ENCODE measurements around the gene UFD1.

UFD1 gene

GRCh38 chr22:19516378-19517170, 37.6 kb upstream of the UFD1 start:
- DNase-seq (ENCODE audit: low read depth in 2 of 3, low spot score in 2 of 3): no peak

GRCh38 chr22:19515654-19516377, 36.8 kb upstream of the UFD1 start:
- no peak for DNase-seq (ENCODE audit: low read depth in 2 of 3, low spot score in 2 of 3)

GRCh38 chr22:19514831-19515565, 36.0 kb upstream of the UFD1 start:
- no peak for DNase-seq (ENCODE audit: low read depth in 2 of 3, low spot score in 2 of 3)

- no peak for DNase-seq (ENCODE audit: low read depth in 2 of 3, low spot score in 2 of 3)
These were observed 34.8 kb upstream of the UFD1 start for GRCh38 chr22:19513823-19514222.

GRCh38 chr22:19510919-19511341, 31.9 kb upstream of the UFD1 start:
- no peak for DNase-seq (ENCODE audit: low read depth in 2 of 3, low spot score in 2 of 3)

GRCh38 chr22:19509923-19510322, 30.9 kb upstream of the UFD1 start:
- DNase-seq (ENCODE audit: low read depth in 2 of 3, low spot score in 2 of 3): no peak

- DNase-seq (ENCODE audit: low read depth in 2 of 3, low spot score in 2 of 3): no peak
These were observed 30.2 kb upstream of the UFD1 start for GRCh38 chr22:19509191-19509590.

- no peak for DNase-seq (ENCODE audit: low read depth in 2 of 3, low spot score in 2 of 3)
These were observed 29.2 kb upstream of the UFD1 start for GRCh38 chr22:19508024-19508776.

GRCh38 chr22:19507534-19507861, 28.5 kb upstream of the UFD1 start:
- DNase-seq (ENCODE audit: low read depth in 2 of 3, low spot score in 2 of 3): no peak

GRCh38 chr22:19506212-19506611, 27.2 kb upstream of the UFD1 start:
- DNase-seq (ENCODE audit: low read depth in 2 of 3, low spot score in 2 of 3): no peak

GRCh38 chr22:19505735-19506126, 26.7 kb upstream of the UFD1 start:
- DNase-seq (ENCODE audit: low read depth in 2 of 3, low spot score in 2 of 3): no peak

- no peak for DNase-seq (ENCODE audit: low read depth in 2 of 3, low spot score in 2 of 3)
These were observed 26.1 kb upstream of the UFD1 start for GRCh38 chr22:19504900-19505734.

GRCh38 chr22:19503869-19504268, 24.9 kb upstream of the UFD1 start:
- DNase-seq (ENCODE audit: low read depth in 2 of 3, low spot score in 2 of 3): no peak

GRCh38 chr22:19503367-19503766, 24.4 kb upstream of the UFD1 start:
- no peak for DNase-seq (ENCODE audit: low read depth in 2 of 3, low spot score in 2 of 3)

- no peak for DNase-seq (ENCODE audit: low read depth in 2 of 3, low spot score in 2 of 3)
These were observed 23.0 kb upstream of the UFD1 start for GRCh38 chr22:19501897-19502447.

GRCh38 chr22:19499880-19500242, 20.9 kb upstream of the UFD1 start:
- no peak for DNase-seq (ENCODE audit: low read depth in 2 of 3, low spot score in 2 of 3)

- DNase-seq (ENCODE audit: low read depth in 2 of 3, low spot score in 2 of 3): no peak
These were observed 20.4 kb upstream of the UFD1 start for GRCh38 chr22:19499236-19499879.

- no peak for DNase-seq (ENCODE audit: low read depth in 2 of 3, low spot score in 2 of 3)
These were observed 19.8 kb upstream of the UFD1 start for GRCh38 chr22:19498866-19499190.

- DNase-seq (ENCODE audit: low read depth in 2 of 3, low spot score in 2 of 3): no peak
These were observed 19.3 kb upstream of the UFD1 start for GRCh38 chr22:19498154-19498865.
